Astrocyte (in vitro differentiated cells and primary cell): ENCODE data around the gene FREM3. TPM values are rescaled to one million over a fixed set of nuclear protein-coding genes. Genes with fewer than 3 reads are reported as not detected.
"Not testable (repeated sequence)": the region's sequence is repeated elsewhere in the genome, so short reads cannot be mapped to it uniquely, and the experiment has no call there.

Experiments used
- DNase-seq: peaks from one replicate; pipeline ENCODE4 v3.0.0-alpha.2; 2010; ENCODE audit warnings: low read depth
- FAIRE-seq: peaks from 2 replicates; lab custom pipeline; 2011; peaks lifted over from hg19 to GRCh38; lab: Jason Lieb, UNC
- H2AFZ ChIP-seq: 2 replicates; pipeline ENCODE4 v1.6.0; 2012; ENCODE audit warnings: low read depth, low read length, inconsistent platforms
- H3K27ac ChIP-seq: 2 replicates; pipeline ENCODE4 v1.5.1; 2011; ENCODE audit warnings: low read depth, low read length, inconsistent platforms
- H3K27me3 ChIP-seq: 2 replicates; pipeline ENCODE4 v1.6.0; 2011; ENCODE audit warnings: low read length, inconsistent platforms; ENCODE audit not compliant: insufficient read depth
- H3K36me3 ChIP-seq: 2 replicates; pipeline ENCODE4 v1.5.1; 2011; ENCODE audit warnings: low read length, inconsistent platforms; ENCODE audit not compliant: insufficient read depth
- H3K4me1 ChIP-seq: 2 replicates; pipeline ENCODE4 v1.5.1; 2011; ENCODE audit warnings: low read length, inconsistent platforms; ENCODE audit not compliant: insufficient read depth
- H3K4me2 ChIP-seq: 2 replicates; pipeline ENCODE4 v1.6.0; 2012; ENCODE audit warnings: low read length, inconsistent platforms
- H3K4me3 ChIP-seq: 2 replicates; pipeline ENCODE4 v1.5.1; 2011; ENCODE audit warnings: low read depth, mild to moderate bottlenecking, low read length, inconsistent platforms; ENCODE audit not compliant: insufficient read depth
- H3K79me2 ChIP-seq: 2 replicates; pipeline ENCODE4 v1.6.0; 2012; ENCODE audit warnings: mild to moderate bottlenecking, low read length, inconsistent platforms; ENCODE audit not compliant: insufficient read depth
- H3K9ac ChIP-seq: 2 replicates; pipeline ENCODE4 v1.6.0; 2012; ENCODE audit warnings: mild to moderate bottlenecking, low read length, inconsistent platforms
- H3K9me3 ChIP-seq: 2 replicates; pipeline ENCODE4 v1.5.1; 2012; ENCODE audit warnings: low read depth, mild to moderate bottlenecking, low read length, inconsistent platforms; ENCODE audit not compliant: insufficient read depth
- H4K20me1 ChIP-seq: 2 replicates; pipeline ENCODE4 v1.6.0; 2012; ENCODE audit warnings: low read length, inconsistent platforms; ENCODE audit not compliant: insufficient read depth
- H3K27ac Mint-ChIP-seq: one replicate; pipeline ENCODE4 v1.8.0; 2021; ENCODE audit warnings: mild to moderate bottlenecking, mixed read lengths; ENCODE audit not compliant: unreplicated experiment
- H3K27me3 Mint-ChIP-seq: one replicate; pipeline ENCODE4 v1.8.0; 2021; ENCODE audit warnings: low read depth, mixed read lengths; ENCODE audit not compliant: unreplicated experiment
- H3K36me3 Mint-ChIP-seq: one replicate; pipeline ENCODE4 v1.8.0; 2021; ENCODE audit warnings: low read depth, mixed read lengths; ENCODE audit not compliant: unreplicated experiment
- H3K4me1 Mint-ChIP-seq: one replicate; pipeline ENCODE4 v1.8.0; 2021; ENCODE audit warnings: low read depth, mixed read lengths; ENCODE audit not compliant: unreplicated experiment
- H3K4me3 Mint-ChIP-seq: one replicate; pipeline ENCODE4 v1.8.0; 2021; ENCODE audit warnings: mild to moderate bottlenecking, moderate library complexity, mixed read lengths; ENCODE audit not compliant: unreplicated experiment
- H3K9me3 Mint-ChIP-seq: one replicate; pipeline ENCODE4 v1.8.0; 2021; ENCODE audit warnings: mild to moderate bottlenecking, mixed read lengths; ENCODE audit not compliant: unreplicated experiment
- CTCF ChIP-seq: IDR thresholded peaks from 2 replicates; pipeline ENCODE4 v1.5.1; 2011; ENCODE audit warnings: low read depth, mild to moderate bottlenecking, inconsistent platforms, low read length, moderate library complexity; ENCODE audit not compliant: insufficient read depth
- EZH2 ChIP-seq: IDR thresholded peaks from 2 replicates; pipeline ENCODE4 v1.6.1; 2012; ENCODE audit warnings: mild to moderate bottlenecking, low read length, inconsistent platforms; ENCODE audit not compliant: insufficient read depth
- total RNA-seq: library from RNA; stranded (reverse); gene quantifications from 2 replicates; pipeline ENCODE4 v1.2.1, GENCODE V29; 2021

Gene FREM3
- total RNA-seq, 1 donor from 2014 or later, result not detected

DNA sequence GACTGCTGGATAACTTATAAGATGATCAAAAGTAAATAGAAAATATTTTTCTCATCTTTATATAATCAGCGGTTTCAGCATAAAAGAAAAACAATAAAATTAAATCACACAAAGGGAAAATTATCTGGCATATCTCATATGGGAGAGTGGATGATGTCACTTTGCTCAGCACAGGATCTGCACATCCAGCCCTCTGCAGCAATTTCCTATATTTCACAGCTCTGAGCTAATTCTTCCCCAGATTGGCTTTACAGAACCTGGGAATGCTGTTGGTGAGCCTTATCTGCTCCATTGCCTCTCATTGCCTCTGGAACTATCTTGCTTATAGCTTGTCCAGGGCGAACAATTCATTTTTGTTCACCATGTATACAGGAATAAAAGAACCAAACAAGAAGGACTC lies 21.0 kb downstream of the FREM3 start:
- H3K27ac ChIP-seq, result no peak overlapping the region
- no peaks in the 10 kb centered on the region for H3K79me2 ChIP-seq
- Mint-ChIP-seq H3K27ac (no peak overlapping the region), H3K9me3 (peaks cover 6% of the 10 kb centered on the region), H3K4me3 (no peak overlapping the region), H3K4me1 (no peaks in the 10 kb centered on the region), H3K27me3 (peaks cover under 1% of the 10 kb centered on the region), H3K36me3 (no peaks in the 10 kb centered on the region)
- TF ChIP-seq EZH2, result no peak
- TF ChIP-seq CTCF, result no peak
- no peak overlapping the region for H2AFZ ChIP-seq
- no peak overlapping the region for H3K9ac ChIP-seq
- H3K36me3 ChIP-seq, result no peaks in the 10 kb centered on the region
- DNase-seq, result no peak
- no peak overlapping the region for H3K4me3 ChIP-seq
- no peaks in the 10 kb centered on the region for H3K27me3 ChIP-seq
- no peaks in the 10 kb centered on the region for H3K4me1 ChIP-seq
- no peaks in the 10 kb centered on the region for H4K20me1 ChIP-seq
- H3K4me2 ChIP-seq, result no peak overlapping the region
- FAIRE-seq, result no peak
- no peaks in the 10 kb centered on the region for H3K9me3 ChIP-seq

DNA sequence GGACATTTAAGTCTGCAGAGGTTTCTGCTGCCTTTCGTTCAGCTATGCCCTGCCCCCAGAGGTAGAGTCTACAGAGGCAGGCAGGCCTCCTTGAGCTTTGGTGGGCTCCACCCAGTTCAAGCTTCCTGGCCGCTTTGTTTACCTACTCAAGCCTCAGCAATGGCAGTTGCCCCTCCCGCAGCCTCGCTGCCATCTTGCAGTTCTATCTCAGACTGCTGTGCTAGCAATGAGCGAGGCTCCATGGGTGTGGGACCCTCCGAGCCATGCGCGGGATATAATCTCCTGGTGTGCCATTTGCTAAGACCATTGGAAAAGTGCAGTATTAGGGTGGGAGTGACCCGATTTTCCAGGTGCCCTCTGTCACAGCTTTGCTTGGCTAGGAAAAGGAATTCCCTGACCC lies 26.8 kb downstream of the FREM3 start:
- not testable (repeated sequence) for FAIRE-seq, H3K9me3 Mint-ChIP-seq, H3K27ac Mint-ChIP-seq

GRCh38 chr4:143668930-143669552 lies 31.4 kb downstream of the FREM3 start:
- no peak overlapping the region for H3K27ac Mint-ChIP-seq
- no peak overlapping the region for H3K9ac ChIP-seq
- no peaks in the 10 kb centered on the region for H3K36me3 ChIP-seq
- TF ChIP-seq CTCF (no peak), EZH2 (no peak)
- no peak overlapping the region for H3K27ac ChIP-seq
- no peak overlapping the region for H3K4me2 ChIP-seq
- no peaks in the 10 kb centered on the region for H3K27me3 Mint-ChIP-seq
- H3K4me1 Mint-ChIP-seq, result no peaks in the 10 kb centered on the region
- H3K9me3 Mint-ChIP-seq, result no peaks in the 10 kb centered on the region
- no peaks in the 10 kb centered on the region for H3K9me3 ChIP-seq
- H3K4me3 Mint-ChIP-seq, result no peak overlapping the region
- H3K4me1 ChIP-seq, result no peaks in the 10 kb centered on the region
- DNase-seq, result no peak
- H3K36me3 Mint-ChIP-seq, result no peaks in the 10 kb centered on the region
- FAIRE-seq, result no peak
- H3K4me3 ChIP-seq, result no peak overlapping the region
- H2AFZ ChIP-seq, result no peak overlapping the region
- no peaks in the 10 kb centered on the region for H4K20me1 ChIP-seq
- H3K79me2 ChIP-seq, result no peaks in the 10 kb centered on the region
- H3K27me3 ChIP-seq, result no peaks in the 10 kb centered on the region

More for the DNA sequence above, 26.8 kb downstream of the FREM3 start:
- H3K27me3 ChIP-seq, H3K4me1 Mint-ChIP-seq, H3K79me2 ChIP-seq, H3K9me3 ChIP-seq, H3K27ac ChIP-seq, H3K4me3 ChIP-seq, H2AFZ ChIP-seq, H3K27me3 Mint-ChIP-seq, H4K20me1 ChIP-seq, H3K4me3 Mint-ChIP-seq, H3K36me3 Mint-ChIP-seq, H3K36me3 ChIP-seq, H3K4me1 ChIP-seq, H3K9ac ChIP-seq, H3K4me2 ChIP-seq, DNase-seq: not testable (repeated sequence)
